CD4-positive, alpha-beta memory T cell (primary cell): Measurements from ENCODE around the gene KRT23. TPM values are rescaled to one million over a fixed set of nuclear protein-coding genes. Genes with fewer than 3 reads are reported as not detected.

ENCODE experiments used
- CTCF ChIA-PET: fragments of 350-600 bp; sonication (Branson Sonifier 250); formaldehyde crosslinking; loops from one replicate; lab custom pipeline; 2021; ENCODE audit warnings: inconsistent platforms; ENCODE audit not compliant: partially characterized antibody; lab: Charles Lee
- POLR2A ChIA-PET: fragments of 350-600 bp; sonication (Branson Sonifier 250); formaldehyde crosslinking; loops from one replicate; lab custom pipeline; 2021; ENCODE audit not compliant: partially characterized antibody; lab: Charles Lee
- DNase-seq, 5 donors: peaks; one replicate each; pipeline versions ENCODE4 v3.0.0 to v3.0.0-alpha.2; 2020 to 2022; ENCODE audit warnings: mixed read lengths in 1 of 5
- H3K27ac ChIP-seq: one replicate; pipeline ENCODE4 v1.7.0; 2013; ENCODE audit warnings: low read depth, low read length
- H3K27me3 ChIP-seq: 2 replicates; pipeline ENCODE4 v1.7.0; 2013; ENCODE audit warnings: mild to moderate bottlenecking, low read length, moderate library complexity; ENCODE audit not compliant: insufficient read depth
- H3K36me3 ChIP-seq: 2 replicates; pipeline ENCODE4 v1.7.0; 2013; ENCODE audit warnings: mild to moderate bottlenecking, low read length, moderate library complexity; ENCODE audit not compliant: insufficient read depth
- H3K4me1 ChIP-seq: 2 replicates; pipeline ENCODE4 v1.7.0; 2013; ENCODE audit warnings: mild to moderate bottlenecking, low read length, moderate library complexity; ENCODE audit not compliant: insufficient read depth
- H3K4me3 ChIP-seq, 2 donors: one replicate each; pipeline ENCODE4 v1.7.0; 2013; ENCODE audit warnings: low read length in 2 of 2, mild to moderate bottlenecking in 1 of 2
- H3K9me3 ChIP-seq, 2 donors: one replicate each; pipeline ENCODE4 v1.7.0; 2013; ENCODE audit warnings: low read length in 2 of 2, control low read depth in 1 of 2; ENCODE audit not compliant: control insufficient read depth in 1 of 2
- H3K27ac Mint-ChIP-seq, 7 donors: one replicate each; pipeline ENCODE4 v1.8.0; 2020 to 2021; ENCODE audit warnings: mixed read lengths in 7 of 7, mild to moderate bottlenecking in 6 of 7, inconsistent platforms in 3 of 7, moderate library complexity in 3 of 7
- H3K27me3 Mint-ChIP-seq, 2 donors: one replicate each; pipeline ENCODE4 v1.8.0; 2020 to 2021; ENCODE audit warnings: mixed read lengths in 2 of 2
- H3K36me3 Mint-ChIP-seq, 2 donors: one replicate each; pipeline ENCODE4 v1.8.0; 2020 to 2021; ENCODE audit warnings: mixed read lengths in 2 of 2, inconsistent platforms in 1 of 2, mild to moderate bottlenecking in 1 of 2
- H3K4me1 Mint-ChIP-seq, 4 donors: one replicate each; pipeline ENCODE4 v1.8.0; 2020 to 2021; ENCODE audit warnings: mixed read lengths in 4 of 4, mild to moderate bottlenecking in 1 of 4
- H3K4me3 Mint-ChIP-seq, 8 donors: one replicate each; pipeline ENCODE4 v1.8.0; 2020 to 2021; ENCODE audit warnings: mixed read lengths in 8 of 8, mild to moderate bottlenecking in 7 of 8, moderate library complexity in 6 of 8, inconsistent platforms in 3 of 8
- H3K9me3 Mint-ChIP-seq, 8 donors: one replicate each; pipeline ENCODE4 v1.8.0; 2020 to 2021; ENCODE audit warnings: mixed read lengths in 8 of 8, mild to moderate bottlenecking in 5 of 8, inconsistent platforms in 3 of 8, moderate library complexity in 1 of 8
- intact Hi-C: fragments of 100-400 bp; cut with micrococcal nuclease; formaldehyde crosslinking; loops from one replicate; pipeline ENCODE4 v1.15.1; 2023
- polyA plus RNA-seq, 2 donors: library from polyadenylated mRNA; unstranded; fragments of 300-500 nt; fragmentation: Illumina TruSeq; gene quantifications; one replicate each; pipeline ENCODE4 v1.2.3, GENCODE V29; 2021
- total RNA-seq, 2 experiments: library from RNA; stranded (reverse); gene quantifications; one replicate each; pipeline ENCODE4 v1.2.3, GENCODE V29; 2021

KRT23 gene
- total and polyA plus RNA-seq, 4 experiments from 2014 or later: 0.15 TPM; not detected in 3

DNA sequence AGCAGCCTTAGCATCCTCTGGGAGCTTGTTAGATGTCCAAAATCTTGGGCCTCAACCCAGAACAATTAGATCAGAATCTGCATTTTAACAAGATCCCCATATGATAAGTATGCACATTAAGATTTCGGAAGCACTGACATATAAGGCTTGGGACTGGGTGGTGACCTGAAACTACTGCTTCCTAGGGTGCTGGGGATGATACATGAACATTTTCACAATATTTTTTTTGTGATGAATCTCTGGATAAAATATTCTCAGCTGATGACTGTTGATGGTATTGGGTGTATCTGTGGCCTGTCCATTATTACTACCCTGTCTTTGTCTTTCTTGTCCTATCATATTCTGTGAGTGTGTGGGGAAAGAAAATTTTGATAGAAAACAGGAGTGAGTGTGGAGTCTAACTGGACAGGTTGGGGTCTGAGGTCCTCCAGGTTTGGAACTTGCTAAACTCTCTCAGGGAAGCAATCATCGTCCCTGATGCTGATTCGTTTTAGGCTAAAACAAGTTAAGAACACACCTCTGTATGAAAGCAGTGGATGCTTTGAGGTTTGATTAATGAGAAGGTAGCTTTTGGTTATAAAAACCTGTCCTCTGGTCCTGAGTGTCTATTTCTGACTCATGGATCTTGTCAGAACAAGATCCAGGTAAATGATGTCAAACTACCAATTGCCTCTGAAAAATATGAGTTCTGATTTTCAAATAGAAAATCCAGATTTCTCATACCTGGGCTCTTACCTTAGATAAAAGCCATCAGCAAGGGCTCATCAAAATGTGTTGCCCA is 23.2 kb downstream of the KRT23 start:
- H3K4me3 ChIP-seq: no peak overlapping the region
- no peaks in the 10 kb centered on the region for H3K9me3 ChIP-seq
- intact Hi-C loops: no loop called here
- H3K36me3 ChIP-seq: no peaks in the 10 kb centered on the region
- Mint-ChIP-seq H3K4me3 (no peak overlapping the region), H3K36me3 (no peaks in the 10 kb centered on the region), H3K27me3 (peaks cover 8 to 9% of the 10 kb centered on the region in 2 donors), H3K27ac (no peak overlapping the region), H3K4me1 (no peaks in the 10 kb centered on the region), H3K9me3 (no peaks in the 10 kb centered on the region)
- no peaks in the 10 kb centered on the region for H3K27me3 ChIP-seq
- POLR2A ChIA-PET: no interaction called here
- no peak for DNase-seq
- H3K27ac ChIP-seq: no peak overlapping the region
- CTCF ChIA-PET: interaction anchor here (1.5 to 2.4 kb wide), 5 partner anchors 408 to 751 kb away, joined by 3 to 14 read pairs (median 10); no protein-coding TSS in a partner anchor
- no peaks in the 10 kb centered on the region for H3K4me1 ChIP-seq

DNA sequence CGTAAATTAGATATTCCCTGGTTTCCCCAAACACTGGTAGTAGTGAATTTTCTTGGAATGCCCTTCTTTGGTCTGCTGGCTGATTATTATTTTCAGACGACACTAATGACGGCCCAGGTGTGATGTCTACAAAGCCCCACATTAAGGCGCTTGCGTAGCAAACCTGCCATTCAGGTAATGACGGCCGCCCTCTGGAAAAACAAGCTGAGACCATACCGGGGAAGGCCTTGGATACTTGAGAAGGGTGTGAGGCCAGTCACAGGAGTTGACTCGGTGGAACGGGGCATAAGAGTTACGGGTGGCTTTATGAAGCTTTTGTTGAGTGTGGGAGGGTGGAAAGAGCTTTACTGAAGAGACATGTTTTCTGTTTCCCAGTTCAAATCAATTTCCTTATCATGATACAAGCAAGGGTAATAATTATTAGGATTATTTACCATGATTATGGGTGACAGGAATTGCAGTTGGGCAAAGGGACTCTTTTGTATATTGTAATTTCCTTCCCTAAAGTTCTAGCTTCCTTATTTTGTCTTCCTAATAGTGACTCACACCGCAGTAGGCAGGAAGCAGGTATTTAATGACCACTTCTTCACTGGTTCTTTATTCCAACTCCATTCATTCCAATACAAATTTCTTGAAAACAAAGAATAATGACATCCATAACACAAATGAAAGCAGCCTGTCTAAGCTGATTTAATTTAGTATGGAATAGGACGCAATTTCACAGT is 24.8 kb downstream of the KRT23 start:
- intact Hi-C loops: no loop called here
- Histone ChIP-seq H3K27me3 (no peaks in the 10 kb centered on the region), H3K4me3 (no peak overlapping the region), H3K9me3 (no peaks in the 10 kb centered on the region), H3K36me3 (no peaks in the 10 kb centered on the region), H3K27ac (no peak overlapping the region), H3K4me1 (no peaks in the 10 kb centered on the region)
- no peaks in the 10 kb centered on the region for H3K4me1 Mint-ChIP-seq
- no peak overlapping the region for H3K4me3 Mint-ChIP-seq
- no peak for DNase-seq
- H3K36me3 Mint-ChIP-seq: no peaks in the 10 kb centered on the region
- POLR2A ChIA-PET: interaction anchor here (1.1 kb wide), 1 partner anchor 94 kb away, joined by 3 read pairs; no protein-coding TSS in a partner anchor
- no peaks in the 10 kb centered on the region for H3K9me3 Mint-ChIP-seq
- H3K27me3 Mint-ChIP-seq: peaks cover 10 to 17% of the 10 kb centered on the region in 2 donors
- CTCF ChIA-PET: interaction anchor here (2.0 to 2.4 kb wide), 4 partner anchors 636 to 753 kb away, joined by 6 to 14 read pairs (median 12); no protein-coding TSS in a partner anchor
- H3K27ac Mint-ChIP-seq: no peak overlapping the region

DNA sequence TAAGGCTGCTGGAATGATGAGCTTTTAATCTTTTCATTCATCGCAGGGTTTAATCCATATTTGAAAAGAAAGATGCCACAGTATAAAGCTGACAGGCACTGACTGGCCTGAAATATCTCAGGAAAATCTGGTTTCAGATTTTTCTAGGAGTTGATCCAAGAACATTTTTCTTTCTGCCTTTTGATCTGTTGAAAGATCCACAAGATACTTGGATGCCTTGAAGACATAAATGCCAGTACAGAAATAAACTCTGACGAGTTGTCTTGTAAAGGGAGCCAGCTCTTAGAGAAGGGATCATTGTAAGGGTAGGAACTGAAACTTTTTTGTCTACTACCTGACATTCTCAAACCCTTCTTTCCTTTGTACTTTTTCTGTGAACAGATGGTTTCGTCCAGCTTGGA is 27.0 kb downstream of the KRT23 start:
- DNase-seq: no peak
- no peaks in the 10 kb centered on the region for H3K36me3 Mint-ChIP-seq
- no peaks in the 10 kb centered on the region for H3K9me3 ChIP-seq
- ChIA-PET CTCF (interaction anchor here (0.9 to 5.4 kb wide), 11 partner anchors 63 to 756 kb away, joined by 3 to 51 read pairs (median 9); no protein-coding TSS in a partner anchor), POLR2A (no interaction called here)
- no peaks in the 10 kb centered on the region for H3K4me1 ChIP-seq
- H3K9me3 Mint-ChIP-seq: no peaks in the 10 kb centered on the region
- peaks cover 20 to 32% of the 10 kb centered on the region in 2 donors for H3K27me3 Mint-ChIP-seq
- no peak overlapping the region for H3K27ac ChIP-seq
- no peaks in the 10 kb centered on the region for H3K4me1 Mint-ChIP-seq
- H3K4me3 ChIP-seq: no peak overlapping the region
- H3K27me3 ChIP-seq: no peaks in the 10 kb centered on the region
- intact Hi-C loops: no loop called here
- no peaks in the 10 kb centered on the region for H3K36me3 ChIP-seq
- no peak overlapping the region for H3K27ac Mint-ChIP-seq
- no peak overlapping the region for H3K4me3 Mint-ChIP-seq

DNA sequence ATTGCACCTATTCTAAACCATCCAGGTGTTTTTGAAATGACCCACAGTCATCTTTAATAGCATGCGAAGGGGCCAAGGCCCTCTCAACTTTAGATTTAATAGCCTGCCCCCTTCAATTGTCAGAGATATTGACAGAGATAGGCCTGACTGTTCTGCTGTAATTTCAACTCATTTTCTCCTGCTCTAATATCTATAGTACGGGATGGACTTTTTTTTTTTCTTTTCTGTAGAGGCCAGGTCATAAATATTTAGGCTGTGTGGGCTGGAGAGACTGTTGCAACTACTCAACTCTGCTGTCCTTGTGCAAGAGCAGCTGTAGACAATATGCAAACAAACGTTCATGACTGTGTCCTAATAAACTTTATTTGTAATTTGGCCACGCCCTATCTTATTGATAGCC is 27.7 kb downstream of the KRT23 start:
- peaks cover 20 to 37% of the 10 kb centered on the region in 2 donors for H3K27me3 Mint-ChIP-seq
- CTCF ChIA-PET: interaction anchor here (1.0 to 5.4 kb wide), 11 partner anchors 62 to 756 kb away, joined by 3 to 51 read pairs (median 9); no protein-coding TSS in a partner anchor
- DNase-seq: peak in 1 of 5 donors; percentile 1
- H3K9me3 Mint-ChIP-seq: no peaks in the 10 kb centered on the region
- Histone ChIP-seq H3K9me3 (no peaks in the 10 kb centered on the region), H3K36me3 (no peaks in the 10 kb centered on the region), H3K4me3 (no peak overlapping the region), H3K27me3 (no peaks in the 10 kb centered on the region), H3K27ac (no peak overlapping the region), H3K4me1 (no peaks in the 10 kb centered on the region)
- no peaks in the 10 kb centered on the region for H3K4me1 Mint-ChIP-seq
- no peak overlapping the region for H3K4me3 Mint-ChIP-seq
- no peak overlapping the region for H3K27ac Mint-ChIP-seq
- POLR2A ChIA-PET: no interaction called here
- intact Hi-C loops: loop anchor here (1.0 to 2.0 kb wide), 6 partner anchors 107 to 757 kb away; no protein-coding TSS in a partner anchor
- no peaks in the 10 kb centered on the region for H3K36me3 Mint-ChIP-seq

DNA sequence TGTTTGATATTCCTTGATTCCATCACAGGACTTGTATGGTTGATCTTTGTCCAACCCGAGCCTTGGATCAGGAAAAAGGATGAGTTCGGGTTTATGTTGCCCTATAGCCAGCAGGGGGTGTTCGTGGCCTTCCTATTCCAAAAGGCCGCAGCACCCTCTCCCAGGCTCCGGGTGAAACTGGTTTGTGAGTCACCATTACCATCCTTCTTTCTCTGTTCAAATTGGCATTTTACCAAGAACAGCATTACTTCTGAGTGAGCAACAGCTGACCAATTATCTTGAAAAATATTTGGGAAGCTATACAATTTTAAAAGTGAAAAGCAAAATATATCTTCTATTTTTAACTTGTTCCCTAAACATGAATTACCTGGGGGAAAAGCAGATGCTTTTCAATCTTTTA is 28.1 kb downstream of the KRT23 start:
- Mint-ChIP-seq H3K4me3 (no peak overlapping the region), H3K36me3 (no peaks in the 10 kb centered on the region)

DNA sequence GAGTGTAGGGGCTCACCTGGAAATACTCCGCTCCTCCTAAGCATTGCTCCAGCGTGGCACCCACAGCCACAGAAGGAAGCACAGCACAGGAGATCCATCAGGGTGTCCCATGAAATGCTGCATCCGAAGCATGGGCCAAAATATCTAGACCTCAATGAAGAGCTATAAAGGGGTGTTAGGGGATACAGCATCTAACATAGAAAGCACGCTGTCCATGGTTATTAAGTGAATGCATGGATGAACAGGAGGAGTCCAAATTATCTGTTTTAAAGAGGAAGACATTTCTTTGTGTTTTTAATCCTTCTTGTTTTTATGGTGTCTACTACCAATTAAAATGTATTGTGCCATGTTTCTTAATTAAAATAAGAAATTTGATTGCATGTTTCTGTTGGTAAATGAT is 30.8 kb downstream of the KRT23 start:
- ChIA-PET CTCF (interaction anchor here (0.9 to 5.4 kb wide), 6 partner anchors 9 to 757 kb away, joined by 3 to 51 read pairs (median 4); no protein-coding TSS in a partner anchor), POLR2A (no interaction called here)
- Histone ChIP-seq H3K9me3 (no peaks in the 10 kb centered on the region), H3K27ac (no peak overlapping the region), H3K4me3 (no peak overlapping the region), H3K4me1 (no peaks in the 10 kb centered on the region), H3K27me3 (no peaks in the 10 kb centered on the region), H3K36me3 (no peaks in the 10 kb centered on the region)
- peaks cover 28 to 39% of the 10 kb centered on the region in 2 donors for H3K27me3 Mint-ChIP-seq
- intact Hi-C loops: no loop called here
- no peak for DNase-seq
- peaks cover 0 to 1% (median 0%) of the 10 kb centered on the region in 4 donors for H3K4me1 Mint-ChIP-seq
- no peak overlapping the region for H3K27ac Mint-ChIP-seq
- H3K9me3 Mint-ChIP-seq: no peaks in the 10 kb centered on the region
- H3K36me3 Mint-ChIP-seq: no peaks in the 10 kb centered on the region
- no peak overlapping the region for H3K4me3 Mint-ChIP-seq

More for the DNA sequence above, 28.1 kb downstream of the KRT23 start:
- POLR2A ChIA-PET: no interaction called here
- H3K27me3 Mint-ChIP-seq: peaks cover 23 to 39% of the 10 kb centered on the region in 2 donors
- H3K9me3 Mint-ChIP-seq: no peaks in the 10 kb centered on the region
- no peaks in the 10 kb centered on the region for H3K4me1 ChIP-seq
- peak; percentile 48 to 69 (median 60) for DNase-seq
- H3K27me3 ChIP-seq: no peaks in the 10 kb centered on the region
- intact Hi-C loops: loop anchor here (1.0 to 2.0 kb wide), 6 partner anchors 107 to 757 kb away; no protein-coding TSS in a partner anchor
- no peaks in the 10 kb centered on the region for H3K4me1 Mint-ChIP-seq
- H3K4me3 ChIP-seq: no peak overlapping the region
- H3K36me3 ChIP-seq: no peaks in the 10 kb centered on the region
- CTCF ChIA-PET: interaction anchor here (1.0 to 5.4 kb wide), 12 partner anchors 26 to 757 kb away, joined by 3 to 51 read pairs (median 6); no protein-coding TSS in a partner anchor
- no peak overlapping the region for H3K27ac Mint-ChIP-seq
- H3K9me3 ChIP-seq: no peaks in the 10 kb centered on the region
- no peak overlapping the region for H3K27ac ChIP-seq

DNA sequence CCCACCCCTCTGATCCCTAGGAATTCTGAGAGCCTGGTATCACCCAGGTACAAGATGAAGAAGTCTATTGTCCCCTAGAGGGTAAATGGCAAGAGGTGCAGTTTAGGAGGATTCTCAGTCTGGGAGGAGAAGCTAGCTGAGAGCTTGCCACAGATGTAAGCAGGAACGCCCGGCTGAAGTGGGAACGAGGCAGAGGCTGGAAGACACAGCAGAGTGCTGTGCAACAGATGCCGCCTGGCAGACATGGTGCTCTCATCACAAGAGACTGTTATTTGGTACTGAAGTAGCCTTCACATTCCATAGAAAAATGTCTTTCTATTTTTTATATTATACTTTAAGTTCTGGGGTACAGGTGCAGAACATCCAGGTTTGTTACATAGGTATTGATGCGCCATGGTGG is 32.1 kb downstream of the KRT23 start:
- H3K27me3 ChIP-seq: no peaks in the 10 kb centered on the region
- no peak overlapping the region for H3K4me3 Mint-ChIP-seq
- H3K36me3 ChIP-seq: no peaks in the 10 kb centered on the region
- H3K9me3 Mint-ChIP-seq: no peaks in the 10 kb centered on the region
- ChIA-PET CTCF (interaction anchor here (0.8 to 1.8 kb wide), 2 partner anchors 644 to 743 kb away, joined by 3 to 11 read pairs; no protein-coding TSS in a partner anchor), POLR2A (no interaction called here)
- peaks cover 29 to 42% of the 10 kb centered on the region in 2 donors for H3K27me3 Mint-ChIP-seq
- H3K4me1 ChIP-seq: no peaks in the 10 kb centered on the region
- H3K4me1 Mint-ChIP-seq: peaks cover 0 to 1% (median 0%) of the 10 kb centered on the region in 4 donors
- H3K36me3 Mint-ChIP-seq: no peaks in the 10 kb centered on the region
- H3K27ac Mint-ChIP-seq: no peak overlapping the region
- intact Hi-C loops: no loop called here
- no peak overlapping the region for H3K27ac ChIP-seq
- H3K9me3 ChIP-seq: no peaks in the 10 kb centered on the region
- no peak for DNase-seq
- no peak overlapping the region for H3K4me3 ChIP-seq
